GM21825 (cell line): ENCODE results near the gene DNAI4.
"Not testable (repeated sequence)": the region's sequence is repeated elsewhere in the genome, so short reads cannot be mapped to it uniquely, and the experiment has no call there.

ENCODE experiments used
- ATAC-seq: cut with Tn5 transposase; IDR thresholded peaks from one replicate; pipeline ENCODE4 v1.9.1; 2021; ENCODE audit warnings: mild to moderate bottlenecking, moderate library complexity; ENCODE audit not compliant: unreplicated experiment

DNAI4 gene

DNA sequence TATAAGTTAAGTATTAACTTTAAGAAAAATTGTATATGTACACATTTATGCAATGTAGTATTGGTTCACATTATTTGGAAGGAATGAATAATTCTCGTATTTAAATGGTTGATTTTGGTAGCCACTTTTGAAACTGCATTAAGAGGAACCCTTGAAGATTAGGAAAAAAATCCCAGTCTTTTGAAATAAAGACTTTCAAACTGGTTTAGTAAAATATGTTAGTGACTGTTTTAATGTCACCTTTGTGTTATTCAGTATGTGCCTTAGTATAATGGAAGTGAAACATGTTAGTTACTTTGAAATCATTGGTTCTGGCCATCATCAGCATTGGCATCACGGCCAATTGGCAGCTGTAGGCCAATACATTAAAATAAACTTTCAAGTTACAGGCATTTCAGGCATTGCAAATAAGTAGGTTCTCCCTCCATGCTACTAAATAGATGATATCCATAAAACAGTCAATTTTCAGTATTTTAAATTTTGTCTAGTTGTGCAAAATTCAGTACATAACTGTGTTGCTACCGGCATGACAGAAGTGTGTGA lies 4.6 kb upstream of the DNAI4 start:
- ATAC-seq: no peak

DNA sequence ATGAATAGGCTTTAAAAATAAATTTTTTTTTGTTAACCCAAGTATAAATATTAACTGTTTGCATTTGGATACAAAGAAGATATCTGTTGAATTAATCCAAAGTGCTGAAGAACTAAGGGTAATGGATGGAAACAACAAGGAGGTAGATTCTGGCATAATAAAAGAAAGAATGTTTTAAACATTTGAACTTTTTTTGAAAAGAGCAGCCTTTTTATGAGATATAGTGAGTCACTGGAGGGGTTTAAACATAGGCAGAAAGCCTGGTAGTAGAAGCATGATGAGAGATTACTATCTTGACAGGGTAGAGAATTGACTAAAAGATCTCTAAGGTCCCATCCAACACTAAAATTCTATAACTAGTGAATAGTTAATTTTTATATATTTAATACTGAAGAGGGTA lies 2.9 kb upstream of the DNAI4 start:
- no peak for ATAC-seq

DNA sequence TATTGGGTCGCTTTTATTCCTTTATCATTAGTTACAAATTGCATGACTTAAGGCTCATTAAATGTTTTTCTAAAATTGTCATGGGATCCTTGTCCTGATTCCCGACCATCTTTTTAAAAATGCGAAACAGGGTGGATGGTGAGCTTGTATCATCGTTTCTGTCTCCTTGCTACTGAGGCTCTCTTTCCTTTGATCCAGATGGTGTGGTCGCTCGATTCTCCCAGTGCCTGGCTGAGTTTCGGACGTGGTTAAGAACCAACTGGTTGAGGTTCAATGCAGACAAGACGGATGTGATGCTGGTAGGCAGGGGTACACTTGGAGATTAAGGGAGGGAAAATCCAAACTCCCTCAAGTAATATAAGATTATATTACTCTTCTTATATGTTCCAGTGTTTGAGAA lies 1.3 kb upstream of the DNAI4 start:
- ATAC-seq: no peak

DNA sequence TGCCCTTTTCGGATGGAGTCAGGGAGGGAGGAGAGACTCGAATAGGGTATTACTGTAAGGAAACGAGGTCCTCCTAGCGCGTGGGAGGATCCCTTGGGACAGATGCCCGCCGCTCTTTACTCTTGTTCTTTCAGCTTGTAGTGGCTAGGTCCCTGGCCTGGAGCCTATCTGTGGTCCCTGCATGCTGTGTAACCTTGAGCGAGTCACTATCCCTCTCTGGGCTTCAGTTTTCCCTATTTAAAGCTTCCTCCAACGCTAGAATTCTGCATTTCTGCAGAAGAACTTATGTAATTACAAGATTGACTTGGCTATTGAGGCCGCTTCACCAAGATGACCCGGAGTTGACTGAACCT lies 878 bp upstream of the DNAI4 start:
- ATAC-seq: peak; percentile 2

DNA sequence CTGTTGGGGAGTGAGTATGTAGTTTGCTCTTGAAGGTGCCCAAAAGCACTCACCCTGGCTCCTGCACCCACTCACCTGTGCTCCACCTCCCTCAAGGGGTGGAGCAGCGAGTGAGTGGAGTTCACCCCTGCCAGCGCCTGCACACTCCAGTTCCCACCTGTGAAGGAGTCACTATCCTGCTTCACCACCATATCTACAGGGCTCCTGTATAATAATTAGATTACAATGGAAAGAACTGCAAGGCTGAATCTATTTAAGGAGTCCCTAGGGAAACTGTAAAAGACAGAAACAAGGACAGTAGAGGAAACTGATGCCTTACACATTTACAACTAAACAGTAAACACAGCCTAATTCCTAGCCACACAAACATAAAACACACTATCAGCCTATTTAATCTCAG lies 4.1 kb downstream of the DNAI4 start:
- ATAC-seq: no peak

DNA sequence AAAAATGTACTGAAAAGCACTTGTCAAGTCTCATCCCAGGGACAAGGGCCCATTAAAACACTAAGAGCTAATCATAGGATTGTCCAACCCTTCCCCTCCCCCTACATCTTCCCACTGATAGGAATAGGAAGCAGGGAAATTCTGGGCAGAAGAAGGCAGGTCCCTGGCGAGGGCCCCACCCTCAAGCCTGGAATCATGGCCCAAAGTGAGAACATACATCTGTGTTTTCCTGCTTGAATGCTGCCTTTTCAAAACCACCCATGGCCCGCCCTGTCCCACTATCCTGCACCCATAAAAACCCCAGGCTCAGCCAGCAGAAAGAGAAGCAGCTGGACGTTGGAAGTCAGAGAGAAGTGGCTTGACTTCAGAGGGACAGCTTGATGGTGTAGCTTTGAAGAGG lies 4.8 kb downstream of the DNAI4 start:
- no peak for ATAC-seq

DNA sequence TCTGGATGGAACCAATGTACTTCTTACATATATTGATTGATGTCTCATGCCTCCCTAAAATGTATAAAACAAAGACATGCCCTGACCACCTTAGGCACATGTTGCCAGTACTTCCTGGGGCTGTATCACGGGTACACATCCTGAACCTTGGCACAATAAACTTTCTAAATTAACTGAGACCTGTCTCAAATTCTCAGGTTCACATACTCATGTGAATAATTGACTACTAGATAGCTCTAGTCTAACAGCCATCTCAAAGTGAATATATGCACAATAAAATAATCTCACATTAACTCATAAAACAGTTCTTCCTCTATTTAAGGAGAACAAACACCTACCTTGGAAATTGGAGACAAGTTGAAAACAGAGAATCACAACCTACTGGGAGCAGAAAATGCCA lies 5.6 kb downstream of the DNAI4 start:
- no peak for ATAC-seq

DNA sequence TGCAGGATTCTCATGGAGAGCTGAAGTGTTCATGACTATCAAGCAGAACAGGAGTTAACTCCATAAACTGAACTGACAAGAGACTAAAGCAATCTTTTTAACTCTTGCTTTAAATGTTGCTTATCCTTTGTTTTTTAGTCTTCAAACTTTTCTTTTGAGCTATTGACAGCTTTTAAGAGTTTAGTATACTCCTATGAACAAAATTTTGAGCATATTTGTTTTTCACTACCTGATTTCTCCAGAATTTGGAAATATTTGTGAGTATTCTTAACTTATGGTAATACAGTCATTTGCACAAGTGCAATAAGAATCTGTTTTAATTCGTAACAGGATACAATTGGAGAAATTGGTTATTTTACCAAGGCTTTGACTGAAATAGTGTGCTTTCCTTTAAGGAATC lies 7.2 kb downstream of the DNAI4 start:
- no peak for ATAC-seq

DNA sequence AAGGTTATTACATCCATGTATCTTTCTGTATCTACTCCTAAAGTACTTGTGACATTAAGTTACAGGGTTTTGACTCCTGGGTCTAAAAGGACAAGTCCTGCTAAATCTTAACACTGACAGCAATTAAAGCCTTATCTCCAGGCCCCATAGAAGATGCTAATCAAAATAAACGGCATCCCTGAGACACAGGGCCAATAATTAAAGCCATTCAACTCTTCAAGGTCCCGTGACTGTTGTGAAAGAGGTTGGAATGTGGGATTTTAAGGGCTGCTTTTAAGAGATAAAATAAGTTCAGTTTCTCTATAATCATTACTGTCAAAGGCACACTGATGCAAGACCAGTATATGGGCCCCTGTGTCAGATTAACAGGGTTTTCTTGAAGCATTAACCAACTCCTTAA lies 8.3 kb downstream of the DNAI4 start:
- no peak for ATAC-seq

DNA sequence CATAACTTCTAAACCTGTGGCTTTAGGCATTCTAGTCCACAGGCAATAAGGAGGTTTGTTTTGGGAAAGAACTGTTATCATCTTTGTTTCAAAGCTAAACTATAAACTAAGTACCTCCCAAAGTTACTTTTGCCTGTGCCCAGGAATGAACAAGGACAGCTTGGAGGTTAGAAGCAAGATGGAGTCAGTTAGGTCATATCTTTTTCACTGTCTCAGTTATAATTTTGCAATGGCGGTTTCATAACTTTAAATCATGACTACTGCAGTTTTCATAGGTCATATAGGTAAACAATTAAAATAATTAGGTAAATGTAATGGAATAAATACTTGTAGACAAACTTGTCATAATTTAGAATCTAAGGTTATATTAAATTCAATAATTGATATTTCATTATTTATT lies 9.5 kb downstream of the DNAI4 start:
- not testable (repeated sequence) for ATAC-seq

DNA sequence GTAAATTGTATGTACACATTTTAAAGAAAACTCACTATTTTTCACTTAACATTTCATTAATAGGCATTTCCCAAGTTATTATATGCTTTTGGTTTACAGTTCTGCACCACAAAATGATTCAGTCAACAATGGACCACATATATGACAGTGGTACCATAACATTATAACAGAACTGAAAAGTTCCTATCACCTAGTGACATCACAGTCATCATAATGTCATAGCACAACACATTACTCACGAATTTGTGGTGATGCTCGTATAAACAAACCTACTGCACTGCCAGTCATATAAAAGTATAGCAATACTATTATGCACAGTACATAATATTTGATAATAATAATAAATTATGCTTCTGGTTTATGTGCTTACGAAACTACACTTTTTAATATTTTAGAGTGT lies 30.9 kb downstream of the DNAI4 start:
- ATAC-seq: no peak

DNA sequence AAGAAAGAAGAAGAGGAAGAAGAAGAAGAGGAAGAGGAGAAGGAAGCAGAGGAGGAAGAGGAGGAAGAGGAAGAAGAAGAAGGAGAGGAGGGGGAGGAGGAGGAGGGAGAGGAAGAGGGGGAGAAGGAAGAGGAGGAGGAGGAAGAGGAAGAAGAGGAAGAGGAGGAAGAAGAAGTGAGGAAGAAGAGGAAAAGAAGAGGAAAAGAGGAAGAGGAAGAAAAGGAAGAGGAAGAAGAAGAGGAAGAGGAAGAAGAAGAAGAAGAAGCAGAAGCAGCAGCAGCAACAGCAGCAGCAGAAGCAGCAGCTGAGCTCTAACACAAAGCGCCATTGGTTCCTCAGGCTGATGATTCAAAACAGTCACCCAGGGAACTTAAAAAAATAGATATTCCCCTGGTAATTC lies 34.0 kb downstream of the DNAI4 start:
- ATAC-seq: no peak

DNA sequence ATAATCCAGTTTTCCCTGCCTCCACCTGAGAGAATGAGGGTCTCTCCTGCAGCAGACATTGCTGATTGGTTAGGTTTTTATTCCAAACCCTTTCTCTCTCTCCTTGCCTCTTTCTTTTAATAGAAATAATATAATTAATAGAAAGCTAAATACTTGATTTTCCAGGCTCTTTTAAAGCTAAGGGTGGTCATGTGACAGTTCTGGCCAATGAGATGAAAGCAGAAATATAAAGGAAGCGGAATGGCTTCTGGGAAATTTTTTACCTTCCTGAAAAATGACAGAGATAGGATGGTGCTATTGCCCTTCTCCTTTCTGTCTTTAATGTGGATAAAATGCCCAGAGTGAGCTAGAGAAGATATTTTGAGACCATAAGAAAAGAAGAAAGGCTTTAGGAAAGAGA lies 35.6 kb downstream of the DNAI4 start:
- ATAC-seq: no peak

DNA sequence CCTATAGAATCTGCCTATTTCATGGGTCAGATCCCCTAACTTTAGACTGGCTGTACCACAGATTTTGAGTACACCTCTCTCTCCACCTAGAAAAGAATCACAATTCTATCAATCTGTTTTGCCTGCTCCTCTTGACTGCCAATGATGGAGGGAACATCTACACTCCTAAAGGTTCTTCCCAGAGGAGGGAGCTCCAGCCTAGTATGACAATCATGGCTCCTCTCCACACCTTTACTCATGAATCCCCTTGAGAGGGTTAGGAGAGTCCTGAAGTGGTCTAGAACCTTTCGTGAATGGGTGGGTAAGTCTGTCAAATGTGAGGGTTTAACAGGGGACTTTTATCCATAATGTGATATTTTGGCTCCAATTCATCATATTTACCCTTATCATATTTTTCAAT lies 48.0 kb downstream of the DNAI4 start:
- no peak for ATAC-seq

DNA sequence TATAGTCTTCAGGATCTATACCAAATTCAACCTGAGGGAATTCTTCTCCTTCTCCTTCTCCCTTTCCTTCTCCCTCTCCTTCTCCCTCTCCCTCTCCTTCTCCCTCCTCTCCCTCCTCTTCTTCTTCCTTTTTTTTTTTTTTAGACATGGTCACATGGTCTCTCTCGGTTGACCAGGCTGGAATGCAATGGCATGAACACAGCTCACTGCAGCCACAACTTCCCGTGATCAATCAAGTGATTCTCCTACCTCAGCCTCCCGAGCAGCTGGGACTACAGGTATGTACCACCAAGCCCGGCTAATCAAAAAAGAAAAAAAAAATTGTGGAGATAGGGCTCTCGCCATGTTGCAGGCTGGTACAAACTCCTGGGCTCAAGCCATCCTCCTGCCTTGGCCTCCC lies 51.5 kb downstream of the DNAI4 start:
- ATAC-seq: no peak

DNA sequence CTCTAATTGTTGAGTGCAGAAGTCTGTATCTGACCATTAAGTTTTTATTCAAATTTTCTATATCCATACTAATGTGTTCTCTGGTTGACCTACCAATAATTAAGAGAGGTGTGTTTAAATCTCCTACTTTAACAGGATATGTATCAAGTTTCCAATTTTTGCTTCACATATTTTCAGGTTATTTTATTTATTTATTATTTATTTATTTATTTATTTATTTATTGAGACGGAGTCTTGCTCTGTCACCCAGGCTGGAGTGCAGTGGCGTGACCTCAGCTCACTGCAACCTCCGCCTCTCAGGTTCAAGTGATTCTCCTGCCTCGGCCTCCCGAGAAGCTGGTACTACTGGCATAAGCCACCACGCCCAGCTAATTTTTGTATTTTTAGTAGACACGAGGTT lies 52.6 kb downstream of the DNAI4 start:
- not testable (repeated sequence) for ATAC-seq

DNA sequence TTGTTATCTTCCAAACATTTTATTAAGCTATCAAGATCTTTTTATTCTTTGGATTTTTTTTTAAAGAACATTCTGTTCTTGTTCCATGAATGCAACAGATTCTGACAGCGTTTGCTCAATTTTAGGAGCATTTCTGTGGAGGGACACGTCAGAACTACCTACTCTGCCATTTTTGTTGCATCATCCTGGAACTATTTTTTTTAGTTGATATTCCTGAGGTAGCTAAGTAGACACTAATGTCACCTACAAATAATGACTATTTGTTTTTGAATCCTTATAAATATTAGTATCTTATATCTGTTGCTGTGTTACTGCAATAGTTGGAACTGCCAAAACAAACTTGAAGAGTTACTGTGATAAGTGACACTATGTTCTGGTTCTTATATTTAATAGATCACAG lies 57.2 kb downstream of the DNAI4 start:
- no peak for ATAC-seq

DNA sequence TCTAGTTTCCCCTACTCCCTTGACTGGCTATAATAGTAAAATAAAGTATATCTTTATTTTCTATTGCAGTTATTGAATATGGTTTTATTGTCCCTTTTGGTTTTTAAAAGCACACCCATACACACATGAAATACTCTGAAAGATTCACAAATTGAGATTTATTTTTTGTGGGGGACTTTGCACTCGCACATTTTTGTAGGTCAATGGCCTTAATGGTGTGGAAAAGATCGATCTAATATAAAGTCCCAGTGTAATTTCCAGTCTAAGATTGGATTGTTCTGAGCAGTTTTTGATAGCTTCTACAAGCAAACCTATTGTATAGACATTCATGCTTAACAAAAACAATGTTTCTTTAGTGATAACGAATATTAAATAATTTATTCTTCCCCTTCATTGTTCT lies 64.1 kb downstream of the DNAI4 start:
- no peak for ATAC-seq

DNA sequence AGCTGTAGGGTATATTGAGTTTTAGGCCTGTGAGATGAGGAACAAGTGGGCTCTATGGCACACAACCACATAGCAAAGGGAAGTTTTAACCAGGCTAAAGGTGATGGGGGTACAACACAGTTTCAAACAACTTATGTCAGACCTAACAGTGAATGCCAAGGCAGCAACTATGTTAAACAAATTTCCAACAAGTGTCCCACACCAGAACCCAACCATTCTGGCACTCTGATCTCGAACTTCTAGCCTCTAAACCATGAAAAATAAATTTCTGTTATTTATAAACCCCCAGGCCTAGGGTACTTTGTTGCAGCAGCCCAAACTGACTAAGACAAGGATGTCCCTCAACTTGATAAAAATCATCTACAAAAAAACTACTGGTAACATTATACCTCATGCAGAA lies 71.3 kb downstream of the DNAI4 start:
- ATAC-seq: no peak

DNA sequence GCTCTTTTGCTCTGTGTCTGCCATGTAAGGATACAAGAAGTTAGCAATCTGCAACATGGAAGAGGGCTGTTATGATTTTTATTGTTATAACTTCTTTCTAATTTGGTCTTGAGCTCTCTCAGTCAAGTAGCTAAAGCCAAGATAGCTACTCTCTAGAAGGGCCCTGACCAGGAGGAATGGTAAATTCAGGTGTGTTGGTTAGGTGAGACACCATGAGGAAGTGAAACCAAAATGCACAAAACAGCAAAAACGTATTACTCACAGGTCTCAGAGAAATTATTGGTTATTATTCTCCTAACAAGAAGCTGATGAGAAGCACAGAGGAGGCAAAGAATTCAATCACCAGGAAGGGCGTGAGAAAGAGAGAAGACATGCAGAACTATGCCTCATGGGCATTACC lies 71.8 kb downstream of the DNAI4 start:
- ATAC-seq: no peak

DNA sequence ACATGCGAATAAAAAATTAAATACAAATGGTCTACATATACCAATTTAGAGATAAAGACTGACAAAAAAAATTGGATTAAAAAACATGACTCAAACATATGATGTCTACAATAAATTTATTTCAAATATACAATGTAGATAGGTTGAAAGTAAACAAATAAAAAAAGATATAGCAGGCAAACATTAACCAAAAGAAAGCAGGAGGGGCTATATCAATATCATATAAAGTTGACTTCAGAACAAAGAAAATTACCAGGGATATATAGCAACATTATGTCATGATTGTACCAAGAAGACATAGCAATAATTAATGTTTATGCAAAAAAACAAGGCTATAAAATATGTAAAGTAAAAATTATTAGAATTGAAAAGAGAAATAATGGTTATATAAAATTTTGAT lies 73.7 kb downstream of the DNAI4 start:
- no peak for ATAC-seq

DNA sequence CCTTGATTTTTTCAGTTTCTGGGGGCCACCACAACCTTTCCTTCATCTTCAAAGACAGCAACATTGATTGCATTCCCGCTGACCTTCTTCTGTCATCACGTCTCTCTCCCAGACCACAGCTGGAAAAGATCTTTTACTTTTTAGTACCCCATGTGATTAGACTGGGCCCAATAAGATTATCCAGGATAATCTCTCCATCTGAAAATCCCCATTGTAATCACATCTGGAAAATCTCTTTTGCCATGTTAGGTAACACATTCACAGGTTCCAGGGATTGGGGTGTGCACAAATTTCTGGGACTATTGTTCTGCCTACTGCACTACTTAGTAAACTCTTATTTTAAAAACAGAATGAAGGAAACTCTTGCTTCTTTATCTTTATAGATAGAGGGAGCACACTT lies 76.5 kb downstream of the DNAI4 start:
- no peak for ATAC-seq

DNA sequence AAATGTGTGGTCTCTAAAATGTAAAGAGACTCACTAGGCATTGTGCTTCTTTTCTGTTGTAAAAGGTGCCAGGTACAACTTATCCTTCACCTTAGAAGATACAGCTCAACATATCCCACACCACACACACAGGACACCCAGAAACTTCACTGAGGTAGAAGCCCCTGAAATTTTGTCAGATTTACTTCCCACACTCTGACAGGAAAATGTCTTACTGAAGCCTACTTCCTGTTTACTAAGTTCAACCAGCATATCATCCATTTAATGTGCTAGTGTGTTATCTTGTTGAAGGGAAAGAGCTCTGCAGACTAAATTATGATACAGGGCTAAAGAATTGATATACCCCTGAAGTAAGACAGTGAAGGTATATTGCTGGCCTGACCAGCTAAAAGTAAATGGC lies 83.7 kb downstream of the DNAI4 start:
- no peak for ATAC-seq

DNA sequence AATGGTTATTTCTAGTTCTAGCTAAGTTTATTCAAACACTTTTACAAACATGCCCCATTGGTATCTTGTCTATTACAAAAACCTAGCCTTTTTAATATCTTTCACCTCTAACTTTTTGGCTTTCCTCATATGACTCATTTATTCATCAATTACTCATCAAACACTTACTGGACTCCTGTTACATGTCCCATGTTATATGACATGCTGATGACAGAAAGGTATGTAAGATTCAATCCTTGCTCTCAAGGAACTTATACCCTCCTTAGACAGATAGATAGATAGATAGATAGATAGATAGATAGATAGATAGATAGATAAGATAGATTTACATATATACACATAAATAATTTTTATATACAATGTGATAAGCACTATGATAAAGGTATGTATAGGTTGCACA lies 89.7 kb downstream of the DNAI4 start:
- ATAC-seq: no peak
